H54 (cell line): ENCODE results near the gene CTRB2.

ENCODE experiments used
- DNase-seq: peaks from one replicate; pipeline ENCODE4 v3.0.0; 2011; ENCODE audit warnings: low spot score, mixed read lengths; ENCODE audit not compliant: insufficient read length
- FAIRE-seq: peaks from 3 replicates; lab custom pipeline; 2011; peaks lifted over from hg19 to GRCh38; lab: Jason Lieb, UNC
- POLR2A ChIP-seq: IDR thresholded peaks from 2 replicates; pipeline ENCODE4 v1.6.1; 2011; ENCODE audit warnings: low read depth, mild to moderate bottlenecking, low read length

Gene CTRB2

DNA sequence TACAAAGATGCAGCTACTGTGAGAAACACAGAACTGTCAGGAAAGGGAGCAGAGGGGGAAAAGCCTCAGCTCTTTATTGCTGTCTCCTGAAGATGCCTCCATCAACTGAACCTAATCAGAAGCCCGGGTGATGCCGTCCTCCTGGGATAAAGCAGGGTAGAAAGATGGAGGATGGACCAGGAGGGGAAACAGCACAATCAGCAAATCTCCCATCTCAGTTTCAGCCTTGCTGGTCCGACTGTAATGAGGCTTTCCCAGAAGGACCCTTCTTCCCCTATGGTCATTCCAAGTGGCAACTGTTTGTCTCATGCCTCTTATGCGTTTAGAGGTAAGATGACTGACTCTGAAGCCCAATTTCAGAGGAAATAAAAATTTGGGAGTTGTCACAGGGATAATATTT is 34.4 kb downstream of the CTRB2 start:
- FAIRE-seq = no peak
- TF ChIP-seq POLR2A = no peak

GRCh38 chr16:75169899-75170405 is 37.0 kb downstream of the CTRB2 start:
- no peak for DNase-seq
- TF ChIP-seq POLR2A = no peak
- no peak for FAIRE-seq

More for the DNA sequence above, 34.4 kb downstream of the CTRB2 start:
- DNase-seq = no peak

DNA sequence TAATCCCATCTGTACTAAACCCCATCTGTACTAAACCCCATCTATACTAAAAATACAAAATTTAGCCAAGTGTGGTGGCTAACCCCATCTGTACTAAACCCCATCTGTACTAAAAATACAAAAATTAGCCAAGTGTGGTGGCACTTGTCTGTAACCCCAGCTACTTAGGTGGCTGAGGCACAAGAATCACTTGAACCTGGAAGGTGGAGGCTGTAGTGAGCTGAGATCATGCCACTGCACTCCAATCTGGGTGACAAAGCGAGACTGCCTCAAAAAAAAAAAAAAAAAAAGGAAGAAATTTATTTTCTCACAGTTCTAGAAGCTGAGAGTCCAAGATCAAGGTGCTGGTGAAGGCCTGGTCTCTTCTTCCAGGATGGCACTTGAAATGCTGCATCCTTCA is 46.6 kb downstream of the CTRB2 start:
- no peak for TF ChIP-seq POLR2A
- no peak for FAIRE-seq
- no peak for DNase-seq
